ENCODE measurements around the gene CST4. TPM values are rescaled to one million over a fixed set of nuclear protein-coding genes. Genes with fewer than 3 reads are reported as not detected.

The CST4 gene
- total RNA-seq, 1 donor from 2014 or later, result not detected

GRCh38 chr20:23644164-23644563 is 44.7 kb downstream of the CST4 start:
- peaks cover 6% of the 10 kb centered on the region for H4K20me1 ChIP-seq (ENCODE audit: insufficient read depth, low read length)
- no peak for TF ChIP-seq EZH2 (IDR thresholded peaks at IDR 0.05; ENCODE audit: insufficient read depth, low read length)
- TF ChIP-seq, protein P1, sequence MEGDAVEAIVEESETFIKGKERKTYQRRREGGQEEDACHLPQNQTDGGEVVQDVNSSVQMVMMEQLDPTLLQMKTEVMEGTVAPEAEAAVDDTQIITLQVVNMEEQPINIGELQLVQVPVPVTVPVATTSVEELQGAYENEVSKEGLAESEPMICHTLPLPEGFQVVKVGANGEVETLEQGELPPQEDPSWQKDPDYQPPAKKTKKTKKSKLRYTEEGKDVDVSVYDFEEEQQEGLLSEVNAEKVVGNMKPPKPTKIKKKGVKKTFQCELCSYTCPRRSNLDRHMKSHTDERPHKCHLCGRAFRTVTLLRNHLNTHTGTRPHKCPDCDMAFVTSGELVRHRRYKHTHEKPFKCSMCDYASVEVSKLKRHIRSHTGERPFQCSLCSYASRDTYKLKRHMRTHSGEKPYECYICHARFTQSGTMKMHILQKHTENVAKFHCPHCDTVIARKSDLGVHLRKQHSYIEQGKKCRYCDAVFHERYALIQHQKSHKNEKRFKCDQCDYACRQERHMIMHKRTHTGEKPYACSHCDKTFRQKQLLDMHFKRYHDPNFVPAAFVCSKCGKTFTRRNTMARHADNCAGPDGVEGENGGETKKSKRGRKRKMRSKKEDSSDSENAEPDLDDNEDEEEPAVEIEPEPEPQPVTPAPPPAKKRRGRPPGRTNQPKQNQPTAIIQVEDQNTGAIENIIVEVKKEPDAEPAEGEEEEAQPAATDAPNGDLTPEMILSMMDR (IDR thresholded peaks at IDR 0.05; ENCODE audit: insufficient read depth, low read depth, low read length), result no peak
- Mint-ChIP-seq H3K9me3 (ENCODE audit: unreplicated experiment) (no peaks in the 10 kb centered on the region), H3K4me1 (ENCODE audit: low read depth, unreplicated experiment) (peaks cover 16% of the 10 kb centered on the region), H3K4me3 (ENCODE audit: unreplicated experiment) (no peak overlapping the region), H3K36me3 (ENCODE audit: low read depth, unreplicated experiment) (no peaks in the 10 kb centered on the region), H3K27me3 (ENCODE audit: low read depth, unreplicated experiment) (peaks cover 5% of the 10 kb centered on the region), H3K27ac (ENCODE audit: unreplicated experiment) (no peak overlapping the region)
- no peak overlapping the region for H2AFZ ChIP-seq (ENCODE audit: low read depth, low read length)
- H3K4me2 ChIP-seq (ENCODE audit: low read length), result no peak overlapping the region
- H3K4me1 ChIP-seq (ENCODE audit: insufficient read depth, low read length), result peaks cover 6% of the 10 kb centered on the region
- H3K27me3 ChIP-seq (ENCODE audit: insufficient read depth, low read length), result no peaks in the 10 kb centered on the region
- no peaks in the 10 kb centered on the region for H3K79me2 ChIP-seq (ENCODE audit: insufficient read depth, low read length)
- no peak overlapping the region for H3K27ac ChIP-seq (ENCODE audit: low read depth, low read length)
- FAIRE-seq (no peak), DNase-seq (ENCODE audit: low read depth) (no peak)
- H3K36me3 ChIP-seq (ENCODE audit: insufficient read depth, low read length), result no peaks in the 10 kb centered on the region
- H3K4me3 ChIP-seq (ENCODE audit: insufficient read depth, low read depth, low read length), result no peak overlapping the region
- no peak overlapping the region for H3K9ac ChIP-seq (ENCODE audit: low read length)
- no peaks in the 10 kb centered on the region for H3K9me3 ChIP-seq (ENCODE audit: insufficient read depth, low read depth, low read length)

DNA sequence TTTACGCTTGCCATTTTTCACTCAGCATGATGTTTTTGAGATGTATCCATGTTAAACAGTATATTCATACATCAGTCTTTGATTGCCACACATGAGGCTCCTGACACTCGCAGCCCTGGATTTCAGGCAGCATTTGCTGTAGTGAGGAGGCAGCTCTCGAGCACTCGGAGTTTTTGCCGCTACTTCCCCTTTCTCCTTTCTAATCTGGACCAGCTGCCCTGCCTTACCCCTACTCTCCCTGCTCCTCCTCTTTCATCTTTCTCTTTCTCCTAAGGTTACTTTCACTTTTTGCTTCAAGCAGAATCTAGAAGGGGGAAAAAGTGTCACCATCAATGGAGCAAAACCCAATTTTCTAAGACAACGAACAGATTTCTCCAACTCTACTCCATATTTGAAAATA is 45.2 kb downstream of the CST4 start:
- Histone ChIP-seq H3K36me3 (ENCODE audit: insufficient read depth, low read length) (no peaks in the 10 kb centered on the region), H2AFZ (ENCODE audit: low read depth, low read length) (no peak overlapping the region), H3K9me3 (ENCODE audit: insufficient read depth, low read depth, low read length) (no peaks in the 10 kb centered on the region), H3K9ac (ENCODE audit: low read length) (no peak overlapping the region), H3K27me3 (ENCODE audit: insufficient read depth, low read length) (no peaks in the 10 kb centered on the region), H3K27ac (ENCODE audit: low read depth, low read length) (no peak overlapping the region), H3K79me2 (ENCODE audit: insufficient read depth, low read length) (no peaks in the 10 kb centered on the region), H4K20me1 (ENCODE audit: insufficient read depth, low read length) (peaks cover 6% of the 10 kb centered on the region), H3K4me1 (ENCODE audit: insufficient read depth, low read length) (peaks cover 6% of the 10 kb centered on the region), H3K4me2 (ENCODE audit: low read length) (no peak overlapping the region), H3K4me3 (ENCODE audit: insufficient read depth, low read depth, low read length) (no peak overlapping the region)
- Mint-ChIP-seq H3K27ac (ENCODE audit: unreplicated experiment) (no peak overlapping the region), H3K36me3 (ENCODE audit: low read depth, unreplicated experiment) (no peaks in the 10 kb centered on the region), H3K4me1 (ENCODE audit: low read depth, unreplicated experiment) (peaks cover 16% of the 10 kb centered on the region), H3K4me3 (ENCODE audit: unreplicated experiment) (no peak overlapping the region), H3K27me3 (ENCODE audit: low read depth, unreplicated experiment) (peaks cover 5% of the 10 kb centered on the region), H3K9me3 (ENCODE audit: unreplicated experiment) (no peaks in the 10 kb centered on the region)
- FAIRE-seq, result no peak
- TF ChIP-seq, protein P1 (IDR thresholded peaks at IDR 0.05; ENCODE audit: insufficient read depth, low read depth, low read length), result no peak
- TF ChIP-seq EZH2 (IDR thresholded peaks at IDR 0.05; ENCODE audit: insufficient read depth, low read length), result no peak
- no peak for DNase-seq (ENCODE audit: low read depth)

- Mint-ChIP-seq H3K27ac (ENCODE audit: unreplicated experiment) (peak overlapping the region; percentile 77), H3K9me3 (ENCODE audit: unreplicated experiment) (no peaks in the 10 kb centered on the region), H3K36me3 (ENCODE audit: low read depth, unreplicated experiment) (no peaks in the 10 kb centered on the region), H3K27me3 (ENCODE audit: low read depth, unreplicated experiment) (peaks cover 5% of the 10 kb centered on the region), H3K4me3 (ENCODE audit: unreplicated experiment) (peak overlapping the region; percentile 67), H3K4me1 (ENCODE audit: low read depth, unreplicated experiment) (peaks cover 16% of the 10 kb centered on the region)
- H3K4me2 ChIP-seq (ENCODE audit: low read length), result peak overlapping the region; percentile 25
- DNase-seq (ENCODE audit: low read depth) (peak; percentile 59), FAIRE-seq (no peak)
- no peaks in the 10 kb centered on the region for H3K9me3 ChIP-seq (ENCODE audit: insufficient read depth, low read depth, low read length)
- peaks cover 5% of the 10 kb centered on the region for H3K79me2 ChIP-seq (ENCODE audit: insufficient read depth, low read length)
- peaks cover 6% of the 10 kb centered on the region for H4K20me1 ChIP-seq (ENCODE audit: insufficient read depth, low read length)
- H3K27ac ChIP-seq (ENCODE audit: low read depth, low read length), result no peak overlapping the region
- H3K36me3 ChIP-seq (ENCODE audit: insufficient read depth, low read length), result no peaks in the 10 kb centered on the region
- no peaks in the 10 kb centered on the region for H3K27me3 ChIP-seq (ENCODE audit: insufficient read depth, low read length)
- H2AFZ ChIP-seq (ENCODE audit: low read depth, low read length), result no peak overlapping the region
- H3K4me3 ChIP-seq (ENCODE audit: insufficient read depth, low read depth, low read length), result no peak overlapping the region
- peaks cover 6% of the 10 kb centered on the region for H3K4me1 ChIP-seq (ENCODE audit: insufficient read depth, low read length)
- H3K9ac ChIP-seq (ENCODE audit: low read length), result no peak overlapping the region
- no peak for TF ChIP-seq EZH2 (IDR thresholded peaks at IDR 0.05; ENCODE audit: insufficient read depth, low read length)
- TF ChIP-seq, protein P1 (IDR thresholded peaks at IDR 0.05; ENCODE audit: insufficient read depth, low read depth, low read length), result no peak
Measured at GRCh38 chr20:23641936-23642751, 46.7 kb downstream of the CST4 start.

All from astrocyte (in vitro differentiated cells and primary cell).